WTC11 (cell line): ENCODE data around the gene DOK7. TPM values are rescaled to one million over a fixed set of nuclear protein-coding genes. Genes with fewer than 3 reads are reported as not detected.

ENCODE experiments used
- ATAC-seq: fragments of 200-7000 bp; cut with Tn5 transposase; 2 replicates; pipeline ENCODE4 v1.10.0; 2021; ENCODE audit warnings: mild to moderate bottlenecking, moderate library complexity
- CTCF ChIA-PET: fragments of 300-600 bp; sonication (Branson Sonifier 250); formaldehyde crosslinking; loops from one replicate; lab custom pipeline; 2021; ENCODE audit warnings: antibody characterized with exemption; lab: Charles Lee
- POLR2A ChIA-PET: fragments of 350-600 bp; sonication (Branson Sonifier 250); formaldehyde crosslinking; loops from one replicate; lab custom pipeline; 2021; ENCODE audit warnings: antibody characterized with exemption; lab: Charles Lee
- DNase-seq: peaks from one replicate; pipeline ENCODE4 v3.0.0; 2021; ENCODE audit warnings: low spot score
- H3K27ac Mint-ChIP-seq: 2 replicates; pipeline ENCODE4 v1.8.0; 2021; ENCODE audit warnings: mixed read lengths
- H3K27me3 Mint-ChIP-seq: 2 replicates; pipeline ENCODE4 v1.8.0; 2021; ENCODE audit warnings: low read depth, mild to moderate bottlenecking, moderate library complexity, mixed read lengths
- H3K36me3 Mint-ChIP-seq: 2 replicates; pipeline ENCODE4 v1.8.0; 2021; ENCODE audit warnings: mixed read lengths
- H3K4me1 Mint-ChIP-seq: 2 replicates; pipeline ENCODE4 v1.8.0; 2022; ENCODE audit warnings: mixed read lengths
- H3K4me3 Mint-ChIP-seq: 2 replicates; pipeline ENCODE4 v1.8.0; 2021; ENCODE audit warnings: mild to moderate bottlenecking, moderate library complexity, mixed read lengths
- H3K9me3 Mint-ChIP-seq: 2 replicates; pipeline ENCODE4 v1.8.0; 2021; ENCODE audit warnings: mixed read lengths
- ESRRA ChIP-seq: sonication (generic); formaldehyde crosslinking; IDR thresholded peaks from 2 replicates; pipeline ENCODE4 v1.8.1; 2022; ENCODE audit warnings: mild to moderate bottlenecking, missing genetic modification reagents, borderline replicate concordance
- GABPB1 ChIP-seq: sonication (generic); formaldehyde crosslinking; IDR thresholded peaks from 2 replicates; pipeline ENCODE4 v1.8.1; 2023; ENCODE audit warnings: mild to moderate bottlenecking, missing genetic modification reagents
- MXD4 ChIP-seq: fragments of 250-450 bp; sonication (Bioruptor Pico); IDR thresholded peaks from 2 replicates; pipeline ENCODE4 v1.8.0; 2021; ENCODE audit warnings: mild to moderate bottlenecking, moderate library complexity, borderline replicate concordance
- NR3C1 ChIP-seq: sonication (generic); formaldehyde crosslinking; conservative IDR thresholded peaks from 2 replicates; pipeline ENCODE4 v1.8.1; 2023; ENCODE audit warnings: low read depth, mild to moderate bottlenecking, missing genetic modification reagents
- PRRX2 ChIP-seq: fragments of 250-450 bp; sonication (Bioruptor Pico); IDR thresholded peaks from 2 replicates; pipeline ENCODE4 v1.8.0; 2021; ENCODE audit warnings: mild to moderate bottlenecking
- SP1 ChIP-seq: sonication (generic); formaldehyde crosslinking; conservative IDR thresholded peaks from 2 replicates; pipeline ENCODE4 v1.8.1; 2022; ENCODE audit warnings: missing genetic modification reagents
- TCF7 ChIP-seq: sonication (generic); formaldehyde crosslinking; IDR thresholded peaks from 2 replicates; pipeline ENCODE4 v1.8.0; 2022; ENCODE audit warnings: mild to moderate bottlenecking, low read depth, missing genetic modification reagents, moderate library complexity
- ZNF219 ChIP-seq: sonication (generic); formaldehyde crosslinking; IDR thresholded peaks from 2 replicates; pipeline ENCODE4 v1.8.0; 2023; ENCODE audit warnings: missing genetic modification reagents, mild to moderate bottlenecking, borderline replicate concordance
- ZNF232 ChIP-seq: sonication (generic); formaldehyde crosslinking; IDR thresholded peaks from 2 replicates; pipeline ENCODE4 v1.8.0; 2022; ENCODE audit warnings: mild to moderate bottlenecking, missing genetic modification reagents
- ZNF317 ChIP-seq: sonication (generic); formaldehyde crosslinking; IDR thresholded peaks from 2 replicates; pipeline ENCODE4 v1.8.1; 2023; ENCODE audit warnings: low read depth, mild to moderate bottlenecking, moderate library complexity, missing genetic modification reagents, borderline replicate concordance
- ZNF671 ChIP-seq: fragments of 250-450 bp; sonication (Bioruptor Pico); IDR thresholded peaks from 2 replicates; pipeline ENCODE4 v1.8.0; 2021; ENCODE audit warnings: mild to moderate bottlenecking
- total RNA-seq: library from RNA; stranded (reverse); gene quantifications from 3 replicates; pipeline ENCODE4 v1.2.3, GENCODE V29; 2021
- TF ChIP-seq, protein P1 (sequence below): sonication (generic); formaldehyde crosslinking; IDR thresholded peaks from 2 replicates; pipeline ENCODE4 v1.8.0; 2022; ENCODE audit warnings: mild to moderate bottlenecking, missing genetic modification reagents
- TF ChIP-seq, protein P2 (sequence below): fragments of 250-450 bp; sonication (Bioruptor Pico); conservative IDR thresholded peaks from 2 replicates; pipeline ENCODE4 v1.9.0; 2021; ENCODE audit warnings: mild to moderate bottlenecking
- TF ChIP-seq, protein P3 (sequence below): sonication (generic); formaldehyde crosslinking; IDR thresholded peaks from 2 replicates; pipeline ENCODE4 v1.8.1; 2022; ENCODE audit warnings: mild to moderate bottlenecking, missing genetic modification reagents, moderate library complexity, borderline replicate concordance
- TF ChIP-seq, protein P4 (sequence below): fragments of 250-450 bp; sonication (Bioruptor Pico); IDR thresholded peaks from 2 replicates; pipeline ENCODE4 v1.9.0; 2021; ENCODE audit warnings: moderate library complexity, mild to moderate bottlenecking, inconsistent platforms, borderline replicate concordance
- TF ChIP-seq, protein P5 (sequence below): sonication (generic); formaldehyde crosslinking; IDR thresholded peaks from 2 replicates; pipeline ENCODE4 v1.8.1; 2023; ENCODE audit warnings: mild to moderate bottlenecking, missing genetic modification reagents
- TF ChIP-seq, protein P6 (sequence below): sonication (generic); formaldehyde crosslinking; IDR thresholded peaks from 2 replicates; pipeline ENCODE4 v1.8.1; 2023; ENCODE audit warnings: mild to moderate bottlenecking, missing genetic modification reagents

DOK7 gene
- total RNA-seq, 1 experiment from 2014 or later, result 0.22 TPM

DNA sequence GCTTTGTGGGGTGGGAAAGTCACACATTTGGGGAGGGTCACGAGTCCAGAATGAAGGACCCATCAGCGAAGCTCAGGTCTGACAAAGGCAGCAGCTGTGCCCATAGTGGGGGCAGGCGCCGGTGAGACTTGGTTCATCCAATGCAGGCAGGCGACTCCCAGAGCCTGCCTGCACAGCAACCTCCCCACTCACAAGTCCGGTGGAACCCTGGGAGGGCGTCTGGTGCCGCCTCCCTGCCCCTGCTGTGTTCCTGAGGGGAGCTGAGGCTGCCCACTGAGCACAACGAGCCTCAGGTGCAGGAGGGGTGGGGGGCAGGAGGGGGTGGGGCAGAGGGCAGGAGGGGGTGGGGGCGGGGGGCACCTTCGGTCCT lies 55.4 kb downstream of the DOK7 start:
- peak; percentile 8 for DNase-seq
- no peak for ATAC-seq

DNA sequence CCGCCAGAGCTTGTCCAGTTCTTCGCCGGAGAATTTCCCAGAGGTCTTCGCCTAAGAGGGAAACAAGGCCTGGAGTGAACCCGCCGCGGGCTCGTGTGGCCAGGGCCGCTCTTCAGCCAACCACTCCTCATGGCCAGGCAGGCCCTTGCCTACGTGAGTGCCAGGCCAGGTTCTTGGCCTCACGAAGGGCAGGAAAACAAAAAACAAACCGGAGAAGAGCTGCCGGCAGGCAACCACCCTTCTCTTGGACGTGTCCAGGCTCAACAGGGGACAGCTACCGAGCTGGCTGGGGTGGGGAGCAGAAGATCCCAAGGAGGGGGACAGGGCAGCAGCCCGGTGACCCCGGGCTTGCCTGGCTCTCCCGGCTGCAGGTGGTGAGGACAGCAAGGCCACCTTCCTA lies 55.8 kb downstream of the DOK7 start:
- POLR2A ChIA-PET, result no interaction called here
- ATAC-seq (no peak), DNase-seq (peak; percentile 4)
- H3K9me3 Mint-ChIP-seq, result no peaks in the 10 kb centered on the region
- TF ChIP-seq, protein P1, sequence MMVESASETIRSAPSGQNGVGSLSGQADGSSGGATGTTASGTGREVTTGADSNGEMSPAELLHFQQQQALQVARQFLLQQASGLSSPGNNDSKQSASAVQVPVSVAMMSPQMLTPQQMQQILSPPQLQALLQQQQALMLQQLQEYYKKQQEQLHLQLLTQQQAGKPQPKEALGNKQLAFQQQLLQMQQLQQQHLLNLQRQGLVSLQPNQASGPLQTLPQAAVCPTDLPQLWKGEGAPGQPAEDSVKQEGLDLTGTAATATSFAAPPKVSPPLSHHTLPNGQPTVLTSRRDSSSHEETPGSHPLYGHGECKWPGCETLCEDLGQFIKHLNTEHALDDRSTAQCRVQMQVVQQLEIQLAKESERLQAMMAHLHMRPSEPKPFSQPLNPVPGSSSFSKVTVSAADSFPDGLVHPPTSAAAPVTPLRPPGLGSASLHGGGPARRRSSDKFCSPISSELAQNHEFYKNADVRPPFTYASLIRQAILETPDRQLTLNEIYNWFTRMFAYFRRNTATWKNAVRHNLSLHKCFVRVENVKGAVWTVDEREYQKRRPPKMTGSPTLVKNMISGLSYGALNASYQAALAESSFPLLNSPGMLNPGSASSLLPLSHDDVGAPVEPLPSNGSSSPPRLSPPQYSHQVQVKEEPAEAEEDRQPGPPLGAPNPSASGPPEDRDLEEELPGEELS (CRISPR knock-in tag), result no peak
- TF ChIP-seq ZNF317 (CRISPR knock-in tag), result no peak
- TF ChIP-seq, protein P2, sequence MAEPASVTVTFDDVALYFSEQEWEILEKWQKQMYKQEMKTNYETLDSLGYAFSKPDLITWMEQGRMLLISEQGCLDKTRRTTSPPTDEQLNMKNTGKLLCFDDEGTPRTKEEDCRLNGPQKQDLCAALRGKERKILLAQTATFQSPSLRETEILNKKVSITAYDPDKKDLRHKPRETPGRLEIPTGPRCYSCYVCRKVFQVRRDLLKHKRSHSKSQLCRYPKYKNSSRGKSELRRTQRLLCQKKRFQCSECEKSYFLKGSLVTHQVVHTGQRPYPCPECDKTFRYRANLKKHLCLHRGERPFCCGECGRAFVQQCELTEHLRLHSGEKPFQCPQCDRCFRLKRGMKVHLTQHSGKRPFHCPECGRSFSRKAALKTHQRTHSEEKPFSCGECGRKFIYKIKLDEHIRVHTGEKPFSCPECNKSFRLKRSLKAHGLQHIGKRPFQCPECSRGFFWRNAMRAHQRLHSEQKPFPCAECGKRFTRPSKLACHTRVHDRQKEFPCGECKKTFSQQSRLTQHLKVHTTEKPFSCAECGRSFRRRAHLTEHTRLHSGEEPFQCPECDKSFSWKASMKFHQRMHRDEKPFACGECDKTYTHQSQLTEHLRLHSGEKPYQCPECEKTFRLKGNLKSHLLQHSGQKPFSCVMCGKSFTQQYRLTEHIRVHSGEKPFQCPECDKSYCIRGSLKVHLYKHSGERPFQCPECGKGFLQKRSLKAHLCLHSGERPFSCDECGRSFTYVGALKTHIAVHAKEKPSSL (CRISPR knock-in tag), result no peak
- no peak for TF ChIP-seq ESRRA (CRISPR knock-in tag)
- TF ChIP-seq TCF7 (CRISPR knock-in tag), result no peak
- TF ChIP-seq, protein P3, sequence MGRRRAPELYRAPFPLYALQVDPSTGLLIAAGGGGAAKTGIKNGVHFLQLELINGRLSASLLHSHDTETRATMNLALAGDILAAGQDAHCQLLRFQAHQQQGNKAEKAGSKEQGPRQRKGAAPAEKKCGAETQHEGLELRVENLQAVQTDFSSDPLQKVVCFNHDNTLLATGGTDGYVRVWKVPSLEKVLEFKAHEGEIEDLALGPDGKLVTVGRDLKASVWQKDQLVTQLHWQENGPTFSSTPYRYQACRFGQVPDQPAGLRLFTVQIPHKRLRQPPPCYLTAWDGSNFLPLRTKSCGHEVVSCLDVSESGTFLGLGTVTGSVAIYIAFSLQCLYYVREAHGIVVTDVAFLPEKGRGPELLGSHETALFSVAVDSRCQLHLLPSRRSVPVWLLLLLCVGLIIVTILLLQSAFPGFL (CRISPR knock-in tag), result no peak
- TF ChIP-seq ZNF219, result no peak
- no peak for TF ChIP-seq MXD4
- TF ChIP-seq, protein P4, sequence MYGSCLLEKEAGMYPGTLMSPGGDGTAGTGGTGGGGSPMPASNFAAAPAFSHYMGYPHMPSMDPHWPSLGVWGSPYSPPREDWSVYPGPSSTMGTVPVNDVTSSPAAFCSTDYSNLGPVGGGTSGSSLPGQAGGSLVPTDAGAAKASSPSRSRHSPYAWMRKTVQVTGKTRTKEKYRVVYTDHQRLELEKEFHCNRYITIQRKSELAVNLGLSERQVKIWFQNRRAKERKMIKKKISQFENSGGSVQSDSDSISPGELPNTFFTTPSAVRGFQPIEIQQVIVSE (CRISPR knock-in tag), result no peak
- no peak for TF ChIP-seq NR3C1 (CRISPR knock-in tag)
- TF ChIP-seq, protein P5, sequence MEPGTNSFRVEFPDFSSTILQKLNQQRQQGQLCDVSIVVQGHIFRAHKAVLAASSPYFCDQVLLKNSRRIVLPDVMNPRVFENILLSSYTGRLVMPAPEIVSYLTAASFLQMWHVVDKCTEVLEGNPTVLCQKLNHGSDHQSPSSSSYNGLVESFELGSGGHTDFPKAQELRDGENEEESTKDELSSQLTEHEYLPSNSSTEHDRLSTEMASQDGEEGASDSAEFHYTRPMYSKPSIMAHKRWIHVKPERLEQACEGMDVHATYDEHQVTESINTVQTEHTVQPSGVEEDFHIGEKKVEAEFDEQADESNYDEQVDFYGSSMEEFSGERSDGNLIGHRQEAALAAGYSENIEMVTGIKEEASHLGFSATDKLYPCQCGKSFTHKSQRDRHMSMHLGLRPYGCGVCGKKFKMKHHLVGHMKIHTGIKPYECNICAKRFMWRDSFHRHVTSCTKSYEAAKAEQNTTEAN (CRISPR knock-in tag), result no peak
- no peak for TF ChIP-seq SP1 (CRISPR knock-in tag)
- TF ChIP-seq PRRX2 (CRISPR knock-in tag), result no peak
- TF ChIP-seq ZNF232 (CRISPR knock-in tag), result no peak
- TF ChIP-seq, all 79 proteins: peak for 0
- no peak overlapping the region; the same call in 1 of the 2 replicates for H3K27ac Mint-ChIP-seq
- H3K36me3 Mint-ChIP-seq, result peaks cover 49% of the 10 kb centered on the region
- H3K4me1 Mint-ChIP-seq, result peaks cover 4% of the 10 kb centered on the region; the same call in 1 of the 2 replicates
- no peaks in the 10 kb centered on the region for H3K27me3 Mint-ChIP-seq
- CTCF ChIA-PET, result no interaction called here
- H3K4me3 Mint-ChIP-seq, result no peak overlapping the region

More for the DNA sequence above, 55.4 kb downstream of the DOK7 start:
- Mint-ChIP-seq H3K27ac (no peak overlapping the region), H3K4me1 (peaks cover 4% of the 10 kb centered on the region; the same call in 1 of the 2 replicates), H3K27me3 (no peaks in the 10 kb centered on the region), H3K9me3 (no peaks in the 10 kb centered on the region), H3K4me3 (no peak overlapping the region), H3K36me3 (peaks cover 51% of the 10 kb centered on the region)
- CTCF ChIA-PET, result no interaction called here
- POLR2A ChIA-PET, result no interaction called here
- TF ChIP-seq ZNF671 (CRISPR knock-in tag) (no peak), GABPB1 (CRISPR knock-in tag) (no peak), ZNF317 (CRISPR knock-in tag) (no peak)
- TF ChIP-seq, protein P6, sequence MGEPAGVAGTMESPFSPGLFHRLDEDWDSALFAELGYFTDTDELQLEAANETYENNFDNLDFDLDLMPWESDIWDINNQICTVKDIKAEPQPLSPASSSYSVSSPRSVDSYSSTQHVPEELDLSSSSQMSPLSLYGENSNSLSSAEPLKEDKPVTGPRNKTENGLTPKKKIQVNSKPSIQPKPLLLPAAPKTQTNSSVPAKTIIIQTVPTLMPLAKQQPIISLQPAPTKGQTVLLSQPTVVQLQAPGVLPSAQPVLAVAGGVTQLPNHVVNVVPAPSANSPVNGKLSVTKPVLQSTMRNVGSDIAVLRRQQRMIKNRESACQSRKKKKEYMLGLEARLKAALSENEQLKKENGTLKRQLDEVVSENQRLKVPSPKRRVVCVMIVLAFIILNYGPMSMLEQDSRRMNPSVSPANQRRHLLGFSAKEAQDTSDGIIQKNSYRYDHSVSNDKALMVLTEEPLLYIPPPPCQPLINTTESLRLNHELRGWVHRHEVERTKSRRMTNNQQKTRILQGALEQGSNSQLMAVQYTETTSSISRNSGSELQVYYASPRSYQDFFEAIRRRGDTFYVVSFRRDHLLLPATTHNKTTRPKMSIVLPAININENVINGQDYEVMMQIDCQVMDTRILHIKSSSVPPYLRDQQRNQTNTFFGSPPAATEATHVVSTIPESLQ (CRISPR knock-in tag), result no peak
